Skeletal muscle satellite cell (primary cell): Measurements from ENCODE around the gene NUB1.

Experiments
- H3K27me3 ChIP-seq: 2 replicates; pipeline ENCODE4 v1.7.0; 2013; ENCODE audit warnings: low read length; ENCODE audit not compliant: control insufficient read depth, insufficient read depth
- H3K36me3 ChIP-seq: 2 replicates; pipeline ENCODE4 v1.7.0; 2013; ENCODE audit warnings: mild to moderate bottlenecking, control low read depth, low read length; ENCODE audit not compliant: insufficient read depth
- H3K4me1 ChIP-seq: 2 replicates; pipeline ENCODE4 v1.7.0; 2013; ENCODE audit warnings: low read length; ENCODE audit not compliant: control insufficient read depth, insufficient read depth
- H3K4me2 ChIP-seq: 2 replicates; pipeline ENCODE4 v1.7.0; 2013; ENCODE audit warnings: mild to moderate bottlenecking, low read length
- H3K4me3 ChIP-seq: 2 replicates; pipeline ENCODE4 v1.7.0; 2013; ENCODE audit warnings: low read length
- H3K9ac ChIP-seq: 2 replicates; pipeline ENCODE4 v1.7.0; 2013; ENCODE audit warnings: mild to moderate bottlenecking, low read depth, low read length, moderate library complexity
- H3K9me3 ChIP-seq: replicated peaks from 2 replicates; pipeline ENCODE4 v1.7.0; 2013; ENCODE audit warnings: mild to moderate bottlenecking, control low read depth, low read length

NUB1 gene

GRCh38 chr7:151348970-151349369, 7.4 kb downstream of the NUB1 start:
- H3K4me2 ChIP-seq: no peak overlapping the region
- no peak overlapping the region for H3K9ac ChIP-seq
- H3K36me3 ChIP-seq: peaks cover 54% of the 10 kb centered on the region
- H3K9me3 ChIP-seq: no peaks in the 10 kb centered on the region
- H3K4me3 ChIP-seq: no peak overlapping the region
- no peaks in the 10 kb centered on the region for H3K27me3 ChIP-seq
- no peaks in the 10 kb centered on the region for H3K4me1 ChIP-seq

GRCh38 chr7:151349507-151349853, 7.9 kb downstream of the NUB1 start:
- no peak overlapping the region for H3K9ac ChIP-seq
- H3K9me3 ChIP-seq: no peaks in the 10 kb centered on the region
- peaks cover 56% of the 10 kb centered on the region for H3K36me3 ChIP-seq
- H3K27me3 ChIP-seq: no peaks in the 10 kb centered on the region
- H3K4me2 ChIP-seq: no peak overlapping the region
- H3K4me3 ChIP-seq: no peak overlapping the region
- H3K4me1 ChIP-seq: no peaks in the 10 kb centered on the region

GRCh38 chr7:151351027-151351426, 9.4 kb downstream of the NUB1 start:
- no peak overlapping the region for H3K9ac ChIP-seq
- no peak overlapping the region for H3K4me3 ChIP-seq
- no peaks in the 10 kb centered on the region for H3K4me1 ChIP-seq
- peaks cover 61% of the 10 kb centered on the region for H3K36me3 ChIP-seq
- H3K4me2 ChIP-seq: no peak overlapping the region
- no peaks in the 10 kb centered on the region for H3K27me3 ChIP-seq
- no peaks in the 10 kb centered on the region for H3K9me3 ChIP-seq

- no peak overlapping the region for H3K9ac ChIP-seq
- H3K36me3 ChIP-seq: peaks cover 57% of the 10 kb centered on the region
- H3K4me2 ChIP-seq: no peak overlapping the region
- no peaks in the 10 kb centered on the region for H3K4me1 ChIP-seq
- no peak overlapping the region for H3K4me3 ChIP-seq
- H3K27me3 ChIP-seq: no peaks in the 10 kb centered on the region
- H3K9me3 ChIP-seq: no peaks in the 10 kb centered on the region
Observed at GRCh38 chr7:151351967-151352366, 10.4 kb downstream of the NUB1 start.

GRCh38 chr7:151352512-151352911, 10.9 kb downstream of the NUB1 start:
- Histone ChIP-seq H3K9me3 (no peaks in the 10 kb centered on the region), H3K4me3 (no peak overlapping the region), H3K4me2 (no peak overlapping the region), H3K9ac (no peak overlapping the region), H3K27me3 (no peaks in the 10 kb centered on the region), H3K36me3 (peaks cover 57% of the 10 kb centered on the region), H3K4me1 (no peaks in the 10 kb centered on the region)

- H3K9me3 ChIP-seq: no peaks in the 10 kb centered on the region
- no peak overlapping the region for H3K4me3 ChIP-seq
- H3K27me3 ChIP-seq: no peaks in the 10 kb centered on the region
- H3K36me3 ChIP-seq: peaks cover 17% of the 10 kb centered on the region
- H3K9ac ChIP-seq: no peak overlapping the region
- peaks cover under 1% of the 10 kb centered on the region for H3K4me1 ChIP-seq
- H3K4me2 ChIP-seq: no peak overlapping the region
Observed at GRCh38 chr7:151361193-151361959, 19.8 kb downstream of the NUB1 start.

GRCh38 chr7:151363182-151363581, 21.6 kb downstream of the NUB1 start:
- Histone ChIP-seq H3K4me3 (no peak overlapping the region), H3K9ac (no peak overlapping the region), H3K27me3 (no peaks in the 10 kb centered on the region), H3K36me3 (peaks cover 16% of the 10 kb centered on the region), H3K4me2 (no peak overlapping the region), H3K9me3 (no peaks in the 10 kb centered on the region), H3K4me1 (peaks cover 13% of the 10 kb centered on the region)

- H3K9me3 ChIP-seq: no peaks in the 10 kb centered on the region
- peaks cover 15% of the 10 kb centered on the region for H3K4me1 ChIP-seq
- H3K4me2 ChIP-seq: no peak overlapping the region
- H3K4me3 ChIP-seq: no peak overlapping the region
- no peaks in the 10 kb centered on the region for H3K27me3 ChIP-seq
- peaks cover 16% of the 10 kb centered on the region for H3K36me3 ChIP-seq
- H3K9ac ChIP-seq: no peak overlapping the region
Observed at GRCh38 chr7:151366166-151366879, 24.7 kb downstream of the NUB1 start.

- Histone ChIP-seq H3K9ac (no peak overlapping the region), H3K4me2 (no peak overlapping the region), H3K9me3 (no peaks in the 10 kb centered on the region), H3K4me1 (peaks cover 15% of the 10 kb centered on the region), H3K27me3 (no peaks in the 10 kb centered on the region), H3K36me3 (peaks cover 15% of the 10 kb centered on the region), H3K4me3 (no peak overlapping the region)
Observed at GRCh38 chr7:151366880-151367222, 25.2 kb downstream of the NUB1 start.

GRCh38 chr7:151367284-151367683, 25.7 kb downstream of the NUB1 start:
- no peaks in the 10 kb centered on the region for H3K27me3 ChIP-seq
- no peaks in the 10 kb centered on the region for H3K9me3 ChIP-seq
- peaks cover 15% of the 10 kb centered on the region for H3K4me1 ChIP-seq
- H3K9ac ChIP-seq: no peak overlapping the region
- H3K4me3 ChIP-seq: no peak overlapping the region
- H3K36me3 ChIP-seq: peaks cover 11% of the 10 kb centered on the region
- H3K4me2 ChIP-seq: no peak overlapping the region

- Histone ChIP-seq H3K27me3 (no peaks in the 10 kb centered on the region), H3K36me3 (peaks cover 6% of the 10 kb centered on the region), H3K9me3 (no peaks in the 10 kb centered on the region), H3K4me1 (peaks cover 15% of the 10 kb centered on the region), H3K9ac (no peak overlapping the region), H3K4me2 (no peak overlapping the region), H3K4me3 (no peak overlapping the region)
Observed at GRCh38 chr7:151368136-151368571, 26.5 kb downstream of the NUB1 start.

GRCh38 chr7:151371266-151371665, 29.7 kb downstream of the NUB1 start:
- Histone ChIP-seq H3K36me3 (peaks cover 9% of the 10 kb centered on the region), H3K9ac (no peak overlapping the region), H3K4me2 (no peak overlapping the region), H3K27me3 (no peaks in the 10 kb centered on the region), H3K4me3 (no peak overlapping the region), H3K9me3 (no peaks in the 10 kb centered on the region), H3K4me1 (peaks cover 15% of the 10 kb centered on the region)
